ACC112 (cell line): ENCODE data around the gene RFPL4A.

Source experiments
- H2AFZ ChIP-seq: fragments of 200-600 bp; sonication (generic); one replicate; pipeline ENCODE4 v1.6.0; 2017; ENCODE audit warnings: antibody characterized with exemption, low read length; ENCODE audit not compliant: unreplicated experiment
- H3K27ac ChIP-seq: fragments of 200-600 bp; sonication (generic); 2 replicates; pipeline ENCODE4 v1.5.1; 2014; ENCODE audit warnings: low read depth, mild to moderate bottlenecking, antibody characterized with exemption, low read length, moderate library complexity
- H3K27me3 ChIP-seq: fragments of 200-600 bp; sonication (generic); 2 replicates; pipeline ENCODE4 v1.6.1; 2014; ENCODE audit warnings: mild to moderate bottlenecking, antibody characterized with exemption, low read length, moderate library complexity, mixed read lengths; ENCODE audit not compliant: insufficient read depth
- H3K36me3 ChIP-seq: fragments of 200-600 bp; sonication (generic); 2 replicates; pipeline ENCODE4 v1.6.1; 2016; ENCODE audit warnings: mild to moderate bottlenecking, antibody characterized with exemption, low read length, moderate library complexity, mixed read lengths; ENCODE audit not compliant: insufficient read depth
- H3K4me1 ChIP-seq: fragments of 200-600 bp; sonication (generic); one replicate; pipeline ENCODE4 v1.6.1; 2016; ENCODE audit warnings: low read length, mixed read lengths; ENCODE audit not compliant: insufficient read depth, unreplicated experiment, control insufficient read depth
- H3K4me3 ChIP-seq: fragments of 200-600 bp; sonication (generic); 2 replicates; pipeline ENCODE4 v1.5.1; 2014; ENCODE audit warnings: mild to moderate bottlenecking, low read depth, low read length
- H3K79me2 ChIP-seq: fragments of 200-600 bp; sonication (generic); one replicate; pipeline ENCODE4 v1.6.0; 2016; ENCODE audit warnings: low read length; ENCODE audit not compliant: control insufficient read depth, unreplicated experiment, insufficient read depth

The RFPL4A gene

DNA sequence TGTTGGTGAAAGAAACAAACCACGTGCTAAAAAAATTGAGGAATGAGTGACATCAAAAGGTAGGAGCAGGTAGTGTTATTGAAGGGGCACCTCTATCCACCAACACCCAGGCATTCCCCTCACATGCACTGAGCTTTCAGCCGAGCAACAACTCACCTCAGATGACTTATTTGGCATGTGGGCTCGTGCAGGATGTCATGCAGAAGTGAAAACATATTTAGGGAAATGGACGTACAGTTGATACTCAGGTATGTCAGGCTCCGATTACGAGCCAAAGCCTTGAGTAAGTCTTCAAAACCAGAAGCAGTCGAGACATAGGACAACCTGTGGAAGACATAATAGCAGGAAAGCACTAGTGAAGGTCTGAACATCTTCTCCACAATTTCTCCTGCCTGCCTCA, 42.5 kb downstream of the RFPL4A start:
- no peaks in the 10 kb centered on the region for H3K36me3 ChIP-seq
- no peak overlapping the region for H3K4me3 ChIP-seq
- no peak overlapping the region for H3K27ac ChIP-seq
- no peak overlapping the region for H2AFZ ChIP-seq
- no peaks in the 10 kb centered on the region for H3K79me2 ChIP-seq
- H3K4me1 ChIP-seq: no peaks in the 10 kb centered on the region
- no peaks in the 10 kb centered on the region for H3K27me3 ChIP-seq

DNA sequence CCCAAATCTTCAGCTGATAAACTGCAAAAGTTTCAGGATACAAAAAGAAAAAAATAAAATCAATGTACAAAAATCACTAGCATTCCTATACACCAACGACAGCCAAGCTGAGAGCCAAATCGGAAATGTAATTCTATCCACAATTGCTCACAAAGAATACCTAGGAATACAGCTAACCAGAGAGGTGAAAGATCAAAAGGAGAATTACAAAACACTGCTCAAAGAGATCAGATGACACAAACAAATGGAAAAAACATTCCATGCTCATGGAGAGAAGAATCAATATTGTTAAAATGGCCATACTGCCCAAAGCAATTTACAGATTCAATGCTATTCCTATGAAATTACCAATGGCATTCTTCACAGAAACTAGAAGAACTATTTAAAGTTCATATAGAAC, 43.4 kb downstream of the RFPL4A start:
- Histone ChIP-seq H3K27me3 (no peaks in the 10 kb centered on the region), H3K36me3 (no peaks in the 10 kb centered on the region), H3K27ac (no peak overlapping the region), H2AFZ (no peak overlapping the region), H3K4me1 (no peaks in the 10 kb centered on the region), H3K79me2 (no peaks in the 10 kb centered on the region), H3K4me3 (no peak overlapping the region)

- no peaks in the 10 kb centered on the region for H3K4me1 ChIP-seq
- no peak overlapping the region for H3K4me3 ChIP-seq
- H2AFZ ChIP-seq: peak overlapping the region; percentile 14
Observed at GRCh38 chr19:55809381-55810058, 50.6 kb downstream of the RFPL4A start.

GRCh38 chr19:55811340-55811739, 52.4 kb downstream of the RFPL4A start:
- Histone ChIP-seq H3K36me3 (no peaks in the 10 kb centered on the region), H2AFZ (no peak overlapping the region), H3K4me3 (no peak overlapping the region), H3K27me3 (no peaks in the 10 kb centered on the region), H3K27ac (no peak overlapping the region), H3K4me1 (no peaks in the 10 kb centered on the region), H3K79me2 (no peaks in the 10 kb centered on the region)

More at GRCh38 chr19:55809381-55810058, 50.6 kb downstream of the RFPL4A start:
- no peaks in the 10 kb centered on the region for H3K36me3 ChIP-seq
- H3K27ac ChIP-seq: no peak overlapping the region
- H3K27me3 ChIP-seq: no peaks in the 10 kb centered on the region
- no peaks in the 10 kb centered on the region for H3K79me2 ChIP-seq

DNA sequence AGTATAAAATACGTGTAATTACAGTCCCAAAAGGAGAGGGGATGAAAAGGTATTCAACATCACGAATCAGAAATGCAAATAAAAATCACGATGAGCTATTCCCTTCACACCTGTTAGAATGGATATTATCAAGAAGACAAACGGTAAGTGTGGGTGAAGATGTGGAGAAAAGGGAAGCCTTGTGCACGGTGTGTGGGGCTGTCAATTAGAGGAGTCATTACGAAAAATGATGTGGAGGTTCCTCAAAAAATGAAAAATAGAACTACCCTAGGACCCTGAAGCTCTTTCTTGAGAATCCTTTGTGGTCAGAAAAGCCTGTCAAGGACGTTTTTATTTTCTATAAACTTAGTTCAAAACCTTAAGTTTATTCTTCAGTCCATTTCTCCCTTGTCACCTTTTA, 53.6 kb downstream of the RFPL4A start:
- H3K27me3 ChIP-seq: no peaks in the 10 kb centered on the region
- H2AFZ ChIP-seq: no peak overlapping the region
- H3K4me1 ChIP-seq: no peaks in the 10 kb centered on the region
- no peak overlapping the region for H3K27ac ChIP-seq
- H3K79me2 ChIP-seq: no peaks in the 10 kb centered on the region
- H3K4me3 ChIP-seq: no peak overlapping the region
- no peaks in the 10 kb centered on the region for H3K36me3 ChIP-seq
